Measurements from ENCODE around the gene TMEM150A. TPM values are rescaled to one million over a fixed set of nuclear protein-coding genes. Genes with fewer than 3 reads are reported as not detected.

TMEM150A gene, protein sequence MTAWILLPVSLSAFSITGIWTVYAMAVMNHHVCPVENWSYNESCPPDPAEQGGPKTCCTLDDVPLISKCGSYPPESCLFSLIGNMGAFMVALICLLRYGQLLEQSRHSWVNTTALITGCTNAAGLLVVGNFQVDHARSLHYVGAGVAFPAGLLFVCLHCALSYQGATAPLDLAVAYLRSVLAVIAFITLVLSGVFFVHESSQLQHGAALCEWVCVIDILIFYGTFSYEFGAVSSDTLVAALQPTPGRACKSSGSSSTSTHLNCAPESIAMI
- total RNA-seq, result 6.1 and 8.8 TPM in 2 replicates

GRCh38 chr2:85602476-85603234, at the start of gene TMEM150A:
Gene TMEM150A, minus strand, starts transcription at chr2:85602698. Its CDS starts 750 bp downstream, at chr2:85601948.

DNA sequence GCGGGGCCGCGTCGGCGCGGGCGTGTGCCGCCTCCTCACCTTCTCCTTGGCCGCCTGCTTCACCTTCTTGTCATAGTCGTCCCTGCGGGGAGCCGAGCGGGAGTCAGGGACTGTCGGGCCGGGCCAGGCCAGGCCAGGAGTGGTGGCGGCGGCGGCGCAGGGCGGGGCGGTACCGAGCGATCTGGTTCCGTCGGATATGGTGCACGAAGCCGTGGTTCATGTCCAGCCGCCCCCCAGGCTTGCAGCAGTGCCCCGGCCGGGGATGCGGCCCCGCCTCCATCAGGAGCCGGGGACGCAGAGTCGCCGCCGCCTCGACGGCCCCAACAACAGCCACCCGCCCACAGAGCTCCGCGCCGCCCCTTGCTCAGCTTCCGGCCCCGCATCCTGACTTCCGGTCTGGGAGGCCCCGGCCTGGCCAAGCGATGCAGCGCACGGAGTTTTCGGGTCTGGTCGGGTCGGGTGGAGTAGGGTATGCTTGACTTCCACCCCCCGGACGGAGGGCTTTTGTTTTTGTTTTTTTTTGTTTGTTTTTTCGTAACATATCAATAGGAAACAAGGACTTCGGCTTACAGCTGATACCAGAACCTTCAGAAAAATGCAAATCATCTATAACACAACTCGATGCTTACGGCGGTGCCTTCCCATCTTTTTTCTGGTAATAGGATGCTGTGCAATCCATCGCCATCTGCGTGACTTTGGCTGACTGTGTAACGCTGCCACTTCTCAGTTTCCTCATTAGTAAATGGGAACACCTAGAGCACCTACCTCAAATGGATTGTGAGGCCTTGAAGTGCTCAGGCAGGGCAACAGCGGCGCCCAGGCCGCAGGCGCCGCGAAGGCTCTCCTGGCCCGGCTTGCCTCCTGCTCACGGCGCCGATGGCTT, 9.4 kb upstream of the TMEM150A start, which contains the start of gene C2orf68:
TSS of gene C2orf68 (minus strand) at position 362 of the 883 bp plus-strand sequence. CDS start at position 280, 82 bp downstream.

DNA sequence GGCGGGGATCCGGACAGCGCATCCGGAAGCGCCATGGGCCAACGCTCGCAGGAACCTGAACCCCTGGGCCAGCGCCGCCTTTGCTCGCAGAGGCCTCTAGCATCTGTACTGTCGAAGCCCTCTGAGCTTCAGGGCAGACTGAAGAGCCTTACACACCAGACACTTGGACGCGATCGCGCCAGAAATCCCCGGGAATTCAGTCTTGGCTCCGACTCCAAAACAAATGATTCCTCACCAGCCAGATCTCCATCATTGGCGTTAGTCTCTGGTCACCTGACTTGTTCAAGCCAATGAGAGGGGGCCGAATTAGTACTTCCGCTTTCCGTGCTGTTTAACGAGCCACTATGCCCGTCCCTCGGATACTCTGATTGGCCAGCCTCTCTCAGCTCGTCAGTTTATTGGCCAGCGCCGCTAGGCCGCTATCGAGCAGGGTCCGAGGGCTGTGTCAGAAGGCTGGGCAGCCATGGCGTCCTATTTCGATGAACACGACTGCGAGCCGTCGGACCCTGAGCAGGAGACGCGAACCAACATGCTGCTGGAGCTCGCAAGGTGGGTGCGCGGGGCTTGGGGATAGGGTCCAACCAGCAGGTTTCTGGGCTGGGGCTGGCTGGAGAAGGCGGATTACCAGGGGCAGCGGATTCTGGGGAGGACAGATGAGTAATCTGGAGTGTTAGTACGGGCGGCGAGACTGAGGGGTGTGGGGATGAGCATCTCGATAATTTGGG, 7.0 kb downstream of the TMEM150A start, which contains the start of gene RNF181:
TSS of gene RNF181 (plus strand) at position 445 of the 725 bp plus-strand sequence. CDS start at position 464, 19 bp downstream.

GRCh38 chr2:85584354-85584856, 18.1 kb downstream of the TMEM150A start, which contains the start of gene VAMP5:
Gene VAMP5, plus strand, starts transcription at chr2:85584431. Its CDS starts 60 bp downstream, at chr2:85584491.

DNA sequence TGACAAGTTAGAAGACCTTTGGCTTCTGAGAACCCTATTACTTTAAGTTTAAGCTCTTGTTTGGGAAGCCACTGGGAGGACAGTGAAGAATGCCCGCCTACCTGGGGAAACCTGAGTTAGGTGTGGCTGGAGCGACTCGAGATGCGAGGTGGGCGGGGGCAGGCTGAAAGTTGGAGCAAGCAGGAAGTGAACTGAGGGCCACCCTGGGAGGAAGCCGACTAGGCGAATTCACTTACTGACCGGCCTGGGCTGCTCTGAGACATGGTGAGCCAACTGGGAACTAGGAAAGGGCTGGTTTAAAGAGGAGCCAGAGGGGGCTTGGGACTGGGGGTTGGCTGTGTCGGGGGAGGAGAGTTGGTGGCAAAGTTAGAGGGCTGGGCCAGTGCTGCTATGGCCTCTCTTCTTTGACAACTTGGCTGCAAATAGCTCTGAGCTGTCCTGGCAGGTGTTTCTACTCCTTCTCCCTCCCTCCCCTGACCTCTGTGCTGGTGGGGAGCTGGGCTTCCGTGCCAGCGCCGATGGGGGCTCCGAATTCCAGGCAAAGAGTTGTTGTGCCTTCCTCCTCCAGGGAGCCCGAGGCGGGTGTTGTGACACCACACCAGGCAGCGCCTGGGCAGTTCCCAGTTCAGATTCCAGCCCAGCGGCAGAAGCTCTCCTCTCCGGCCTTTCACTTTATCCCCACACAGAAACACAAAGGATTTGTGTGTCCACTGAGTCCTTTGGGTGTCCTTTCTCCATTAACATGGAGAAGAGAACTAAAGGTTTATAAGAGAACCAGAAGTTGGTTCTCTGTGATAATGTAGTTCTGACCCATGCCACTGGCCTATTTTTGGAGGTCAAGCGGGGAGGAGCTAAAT, 24.9 kb downstream of the TMEM150A start, which contains the start of gene VAMP8:
TSS of gene VAMP8 (plus strand) at position 201 of the 857 bp plus-strand sequence. CDS start at position 262, 61 bp downstream.

DNA sequence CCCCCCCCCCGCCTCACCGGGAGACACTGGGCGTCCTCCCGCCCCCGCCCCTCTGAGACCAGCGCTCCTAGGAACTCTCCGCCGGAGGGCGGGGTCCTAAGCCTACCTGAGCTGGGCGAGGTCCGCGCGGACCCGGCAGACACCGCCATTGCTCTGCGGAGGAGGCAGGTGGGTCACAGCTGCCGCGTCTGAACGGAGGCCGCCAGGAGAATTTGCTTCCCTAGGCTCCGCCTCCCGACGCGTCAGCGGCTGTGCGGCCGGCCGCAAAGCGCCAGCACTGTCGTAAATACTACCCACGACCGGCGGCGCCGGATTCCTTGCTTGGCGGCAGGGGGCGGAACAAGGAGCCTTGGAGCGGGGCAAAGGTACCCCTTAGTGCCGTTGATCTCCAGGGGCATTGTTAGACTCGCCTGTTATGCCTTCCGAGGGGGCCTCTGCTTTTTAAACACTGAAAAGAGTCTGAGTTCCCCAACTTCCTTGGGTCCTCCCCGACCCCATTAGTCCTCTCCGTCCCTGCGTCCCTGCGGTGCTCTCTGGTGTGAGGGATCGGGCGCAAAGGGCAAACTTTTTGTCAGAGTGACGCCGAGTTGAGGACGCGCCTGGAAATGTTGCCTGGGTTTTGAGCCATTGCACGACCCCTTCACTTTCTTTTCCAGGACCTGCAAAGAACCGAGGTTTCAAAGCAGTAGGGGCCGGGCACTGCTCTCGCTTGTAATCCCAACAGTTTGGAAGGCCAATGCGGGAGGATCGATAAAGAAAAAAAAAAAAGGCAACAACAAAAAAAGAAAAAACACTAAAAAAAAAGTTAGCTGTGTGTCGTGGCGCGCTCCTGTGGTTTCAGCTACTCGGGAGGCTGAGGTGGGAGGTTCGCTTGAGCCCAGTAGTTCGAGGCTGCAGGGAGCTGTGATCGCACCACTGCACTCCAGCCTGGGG, 41.0 kb downstream of the TMEM150A start, which contains the start of gene GGCX:
TSS of gene GGCX (minus strand) at position 214 of the 933 bp plus-strand sequence. CDS start at position 149, 65 bp downstream.

Other genes starting within 250 kb of the TMEM150A start
- gene RETSAT, start 248.2 kb downstream of the TMEM150A start, total RNA-seq, result 42.3 and 49.4 TPM in 2 replicates
- 9.9 and 15.5 TPM in 2 replicates for gene ELMOD3, start 247.9 kb downstream of the TMEM150A start, total RNA-seq
- gene CAPG, start 192.3 kb downstream of the TMEM150A start, total RNA-seq, result 28.0 and 53.5 TPM in 2 replicates
- gene SH2D6, start 184.0 kb downstream of the TMEM150A start, total RNA-seq, result 0.27 and 0.28 TPM in 2 replicates
- gene MAT2A, start 63.5 kb downstream of the TMEM150A start, total RNA-seq, result 66.2 and 114 TPM in 2 replicates
- gene GGCX, start 41.2 kb downstream of the TMEM150A start, total RNA-seq, result 28.2 and 31.2 TPM in 2 replicates
- gene VAMP8, start 25.1 kb downstream of the TMEM150A start, total RNA-seq, result 16.8 and 20.4 TPM in 2 replicates
- gene VAMP5, start 18.3 kb downstream of the TMEM150A start, total RNA-seq, result 77.6 and 88.9 TPM in 2 replicates
- 229 and 287 TPM in 2 replicates for gene RNF181, start 7.0 kb downstream of the TMEM150A start, total RNA-seq
- 13.7 and 16.1 TPM in 2 replicates for gene C2orf68, start 9.4 kb upstream of the TMEM150A start, total RNA-seq
- 40.5 and 44.3 TPM in 2 replicates for gene USP39, start 13.5 kb upstream of the TMEM150A start, total RNA-seq
- not detected in 2 replicates for gene SFTPB, start 65.5 kb upstream of the TMEM150A start, total RNA-seq
- not detected in 2 replicates for gene GNLY, start 91.7 kb upstream of the TMEM150A start, total RNA-seq
- 3.9 and 13.7 TPM in 2 replicates for gene ATOH8, start 151.3 kb upstream of the TMEM150A start, total RNA-seq

All from endothelial cell of coronary artery (primary cell).